ENCODE measurements around the gene MORN1.
"Not testable (repeated sequence)": the region's sequence is repeated elsewhere in the genome, so short reads cannot be mapped to it uniquely, and the experiment has no call there.

DNA sequence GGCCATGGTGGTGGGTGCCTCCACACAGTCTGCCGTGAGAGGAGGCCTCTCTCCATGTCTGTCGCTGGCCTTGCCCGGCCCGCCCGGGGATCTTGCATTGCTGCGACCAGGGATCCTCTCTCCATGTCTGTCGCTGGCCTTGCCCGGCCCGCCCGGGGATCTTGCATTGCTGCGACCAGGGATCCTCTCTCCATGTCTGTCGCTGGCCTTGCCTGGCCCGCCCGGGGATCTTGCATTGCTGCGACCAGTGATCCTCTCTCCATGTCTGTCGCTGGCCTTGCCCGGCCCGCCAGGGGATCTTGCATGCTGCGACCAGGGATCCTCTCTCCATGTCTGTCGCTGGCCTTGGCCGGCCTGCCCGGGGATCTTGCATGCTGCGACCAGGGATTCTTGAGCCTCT, 49.0 kb upstream of the MORN1 start:
- TF ChIP-seq, protein P1, sequence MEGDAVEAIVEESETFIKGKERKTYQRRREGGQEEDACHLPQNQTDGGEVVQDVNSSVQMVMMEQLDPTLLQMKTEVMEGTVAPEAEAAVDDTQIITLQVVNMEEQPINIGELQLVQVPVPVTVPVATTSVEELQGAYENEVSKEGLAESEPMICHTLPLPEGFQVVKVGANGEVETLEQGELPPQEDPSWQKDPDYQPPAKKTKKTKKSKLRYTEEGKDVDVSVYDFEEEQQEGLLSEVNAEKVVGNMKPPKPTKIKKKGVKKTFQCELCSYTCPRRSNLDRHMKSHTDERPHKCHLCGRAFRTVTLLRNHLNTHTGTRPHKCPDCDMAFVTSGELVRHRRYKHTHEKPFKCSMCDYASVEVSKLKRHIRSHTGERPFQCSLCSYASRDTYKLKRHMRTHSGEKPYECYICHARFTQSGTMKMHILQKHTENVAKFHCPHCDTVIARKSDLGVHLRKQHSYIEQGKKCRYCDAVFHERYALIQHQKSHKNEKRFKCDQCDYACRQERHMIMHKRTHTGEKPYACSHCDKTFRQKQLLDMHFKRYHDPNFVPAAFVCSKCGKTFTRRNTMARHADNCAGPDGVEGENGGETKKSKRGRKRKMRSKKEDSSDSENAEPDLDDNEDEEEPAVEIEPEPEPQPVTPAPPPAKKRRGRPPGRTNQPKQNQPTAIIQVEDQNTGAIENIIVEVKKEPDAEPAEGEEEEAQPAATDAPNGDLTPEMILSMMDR (IDR thresholded peaks at IDR 0.05) = not testable (repeated sequence)
- TF ChIP-seq POLR2A (IDR thresholded peaks at IDR 0.05) = not testable (repeated sequence)

Measured in gastroesophageal sphincter (tissue), 3 donors.